ENCODE results near the gene SLC9A9. TPM values are rescaled to one million over a fixed set of nuclear protein-coding genes. Genes with fewer than 3 reads are reported as not detected.

The SLC9A9 gene
- total RNA-seq, 1 experiment from 2014 or later = not detected

GRCh38 chr3:143633816-143634215 lies 214.5 kb downstream of the SLC9A9 start:
- Mint-ChIP-seq H3K27ac (ENCODE audit: unreplicated experiment) (no peak overlapping the region), H3K27me3 (ENCODE audit: insufficient read depth, unreplicated experiment) (peaks cover 9% of the 10 kb centered on the region), H3K4me1 (ENCODE audit: low read depth, unreplicated experiment) (no peaks in the 10 kb centered on the region), H3K9me3 (ENCODE audit: unreplicated experiment) (no peaks in the 10 kb centered on the region), H3K36me3 (ENCODE audit: insufficient read depth, unreplicated experiment) (no peaks in the 10 kb centered on the region), H3K4me3 (ENCODE audit: unreplicated experiment) (no peak overlapping the region)
- Histone ChIP-seq H3K9me3 (peaks cover 10% of the 10 kb centered on the region; the same call in 1 of the 2 replicates), H3K36me3 (ENCODE audit: control insufficient read depth, insufficient read depth, low read length) (no peaks in the 10 kb centered on the region), H3K4me1 (no peaks in the 10 kb centered on the region), H3K27me3 (replicated peaks; ENCODE audit: control insufficient read depth, insufficient read depth, low read length) (no peaks in the 10 kb centered on the region), H3K4me3 (ENCODE audit: low read depth, low read length) (no peak overlapping the region)
- TF ChIP-seq CTCF (IDR thresholded peaks at IDR 0.05; ENCODE audit: insufficient read depth in 1 of 2, low read depth in 1 of 2, low read length in 1 of 2, severe bottlenecking in 1 of 2, unreplicated experiment in 1 of 2) = no peak
- DNase-seq = no peak
- intact Hi-C loops (cut with micrococcal nuclease; ENCODE audit: unreplicated experiment) = no loop called here
- ChIA-PET CTCF (no interaction called here), POLR2A (no interaction called here)
- BruUV-seq (replicated peaks) = no TSS peak

GRCh38 chr3:143629726-143630125 lies 218.5 kb downstream of the SLC9A9 start:
- H3K27me3 Mint-ChIP-seq (ENCODE audit: insufficient read depth, unreplicated experiment) = peaks cover 7% of the 10 kb centered on the region

GRCh38 chr3:143628971-143629370 lies 219.3 kb downstream of the SLC9A9 start:
- H3K9me3 ChIP-seq = no peaks in the 10 kb centered on the region
- Mint-ChIP-seq H3K4me1 (ENCODE audit: low read depth, unreplicated experiment) (no peaks in the 10 kb centered on the region), H3K27me3 (ENCODE audit: insufficient read depth, unreplicated experiment) (peaks cover 3% of the 10 kb centered on the region), H3K27ac (ENCODE audit: unreplicated experiment) (no peak overlapping the region), H3K9me3 (ENCODE audit: unreplicated experiment) (no peaks in the 10 kb centered on the region), H3K4me3 (ENCODE audit: unreplicated experiment) (no peak overlapping the region), H3K36me3 (ENCODE audit: insufficient read depth, unreplicated experiment) (no peaks in the 10 kb centered on the region)
- no peak for DNase-seq
- intact Hi-C loops (cut with micrococcal nuclease; ENCODE audit: unreplicated experiment) = no loop called here
- ChIA-PET POLR2A (no interaction called here), CTCF (no interaction called here)
- no peak for TF ChIP-seq CTCF (IDR thresholded peaks at IDR 0.05; ENCODE audit: insufficient read depth in 1 of 2, low read depth in 1 of 2, low read length in 1 of 2, severe bottlenecking in 1 of 2, unreplicated experiment in 1 of 2)
- H3K27me3 ChIP-seq (replicated peaks; ENCODE audit: control insufficient read depth, insufficient read depth, low read length) = no peaks in the 10 kb centered on the region
- H3K4me1 ChIP-seq = no peaks in the 10 kb centered on the region
- H3K36me3 ChIP-seq (ENCODE audit: control insufficient read depth, insufficient read depth, low read length) = no peaks in the 10 kb centered on the region
- no peak overlapping the region for H3K4me3 ChIP-seq (ENCODE audit: low read depth, low read length)
- no TSS peak for BruUV-seq (replicated peaks)

More at GRCh38 chr3:143629726-143630125, 218.5 kb downstream of the SLC9A9 start:
- no peaks in the 10 kb centered on the region for H3K36me3 Mint-ChIP-seq (ENCODE audit: insufficient read depth, unreplicated experiment)
- TF ChIP-seq CTCF (IDR thresholded peaks at IDR 0.05; ENCODE audit: insufficient read depth in 1 of 2, low read depth in 1 of 2, low read length in 1 of 2, severe bottlenecking in 1 of 2, unreplicated experiment in 1 of 2) = no peak
- H3K27ac Mint-ChIP-seq (ENCODE audit: unreplicated experiment) = no peak overlapping the region
- H3K4me3 Mint-ChIP-seq (ENCODE audit: unreplicated experiment) = no peak overlapping the region
- BruUV-seq (replicated peaks) = no TSS peak
- no peaks in the 10 kb centered on the region for H3K27me3 ChIP-seq (replicated peaks; ENCODE audit: control insufficient read depth, insufficient read depth, low read length)
- H3K4me3 ChIP-seq (ENCODE audit: low read depth, low read length) = no peak overlapping the region
- H3K9me3 ChIP-seq = no peaks in the 10 kb centered on the region
- H3K36me3 ChIP-seq (ENCODE audit: control insufficient read depth, insufficient read depth, low read length) = no peaks in the 10 kb centered on the region
- intact Hi-C loops (cut with micrococcal nuclease; ENCODE audit: unreplicated experiment) = no loop called here
- H3K4me1 Mint-ChIP-seq (ENCODE audit: low read depth, unreplicated experiment) = no peaks in the 10 kb centered on the region
- POLR2A ChIA-PET = no interaction called here
- H3K9me3 Mint-ChIP-seq (ENCODE audit: unreplicated experiment) = no peaks in the 10 kb centered on the region
- H3K4me1 ChIP-seq = no peaks in the 10 kb centered on the region
- CTCF ChIA-PET = no interaction called here
- no peak for DNase-seq
